ENCODE measurements around the gene NAV2. TPM values are rescaled to one million over a fixed set of nuclear protein-coding genes. Genes with fewer than 3 reads are reported as not detected.

Gene NAV2
- total RNA-seq, 1 donor from 2014 or later: 31.4 TPM

DNA sequence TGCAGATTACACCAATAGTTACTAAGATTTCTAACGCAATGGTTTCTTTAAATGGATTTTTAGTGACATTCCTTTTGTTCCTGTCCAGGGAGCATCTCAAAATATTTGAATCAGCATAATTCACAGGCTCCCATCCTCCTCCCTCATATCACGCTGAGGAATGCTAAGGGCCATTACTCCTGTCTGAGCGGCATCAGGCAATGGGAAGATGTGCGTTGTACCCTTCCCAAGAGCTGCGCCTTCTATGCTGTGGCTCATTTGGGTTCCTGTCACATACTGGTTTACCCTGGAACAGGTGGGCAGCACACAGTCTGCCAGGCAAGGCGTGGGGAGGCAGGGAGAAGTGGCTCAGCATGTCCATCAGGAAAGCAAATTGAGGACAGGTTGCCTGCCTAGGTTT, 325.8 kb downstream of the NAV2 start:
- no peak for DNase-seq (ENCODE audit: extremely low spot score, unreplicated experiment)
- TF ChIP-seq, protein P1, sequence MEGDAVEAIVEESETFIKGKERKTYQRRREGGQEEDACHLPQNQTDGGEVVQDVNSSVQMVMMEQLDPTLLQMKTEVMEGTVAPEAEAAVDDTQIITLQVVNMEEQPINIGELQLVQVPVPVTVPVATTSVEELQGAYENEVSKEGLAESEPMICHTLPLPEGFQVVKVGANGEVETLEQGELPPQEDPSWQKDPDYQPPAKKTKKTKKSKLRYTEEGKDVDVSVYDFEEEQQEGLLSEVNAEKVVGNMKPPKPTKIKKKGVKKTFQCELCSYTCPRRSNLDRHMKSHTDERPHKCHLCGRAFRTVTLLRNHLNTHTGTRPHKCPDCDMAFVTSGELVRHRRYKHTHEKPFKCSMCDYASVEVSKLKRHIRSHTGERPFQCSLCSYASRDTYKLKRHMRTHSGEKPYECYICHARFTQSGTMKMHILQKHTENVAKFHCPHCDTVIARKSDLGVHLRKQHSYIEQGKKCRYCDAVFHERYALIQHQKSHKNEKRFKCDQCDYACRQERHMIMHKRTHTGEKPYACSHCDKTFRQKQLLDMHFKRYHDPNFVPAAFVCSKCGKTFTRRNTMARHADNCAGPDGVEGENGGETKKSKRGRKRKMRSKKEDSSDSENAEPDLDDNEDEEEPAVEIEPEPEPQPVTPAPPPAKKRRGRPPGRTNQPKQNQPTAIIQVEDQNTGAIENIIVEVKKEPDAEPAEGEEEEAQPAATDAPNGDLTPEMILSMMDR (IDR thresholded peaks at IDR 0.05): no peak
- Mint-ChIP-seq H3K4me1 (ENCODE audit: unreplicated experiment) (peaks cover 51% of the 10 kb centered on the region), H3K36me3 (ENCODE audit: unreplicated experiment) (peaks cover 21% of the 10 kb centered on the region), H3K4me3 (ENCODE audit: unreplicated experiment) (no peak overlapping the region), H3K27me3 (ENCODE audit: unreplicated experiment) (no peaks in the 10 kb centered on the region), H3K27ac (ENCODE audit: unreplicated experiment) (no peak overlapping the region), H3K9me3 (ENCODE audit: unreplicated experiment) (no peaks in the 10 kb centered on the region)

DNA sequence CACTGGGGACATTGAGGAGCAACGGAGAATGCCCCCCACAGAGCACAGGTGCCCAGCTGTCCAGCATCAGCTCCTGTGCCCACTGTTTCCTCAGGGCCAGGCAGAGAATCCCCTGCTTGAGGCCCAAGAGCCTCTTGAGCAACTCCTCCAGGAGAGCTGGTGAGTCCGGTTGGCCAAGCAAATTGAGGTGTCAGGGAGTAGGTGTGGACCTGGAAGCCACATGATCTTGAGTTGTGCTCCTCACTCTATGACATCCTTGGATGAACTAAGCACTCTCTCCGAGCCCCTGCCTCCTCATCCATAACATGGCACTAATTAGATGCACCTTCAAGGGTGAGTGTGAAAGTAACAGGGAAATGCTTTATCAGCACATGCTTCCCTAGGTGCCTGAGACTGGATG, 326.3 kb downstream of the NAV2 start:
- DNase-seq (ENCODE audit: extremely low spot score, unreplicated experiment): no peak
- Mint-ChIP-seq H3K27me3 (ENCODE audit: unreplicated experiment) (no peaks in the 10 kb centered on the region), H3K4me3 (ENCODE audit: unreplicated experiment) (no peak overlapping the region), H3K9me3 (ENCODE audit: unreplicated experiment) (no peaks in the 10 kb centered on the region), H3K36me3 (ENCODE audit: unreplicated experiment) (peaks cover 21% of the 10 kb centered on the region), H3K4me1 (ENCODE audit: unreplicated experiment) (peaks cover 49% of the 10 kb centered on the region), H3K27ac (ENCODE audit: unreplicated experiment) (no peak overlapping the region)
- TF ChIP-seq, protein P1 (IDR thresholded peaks at IDR 0.05): no peak

DNA sequence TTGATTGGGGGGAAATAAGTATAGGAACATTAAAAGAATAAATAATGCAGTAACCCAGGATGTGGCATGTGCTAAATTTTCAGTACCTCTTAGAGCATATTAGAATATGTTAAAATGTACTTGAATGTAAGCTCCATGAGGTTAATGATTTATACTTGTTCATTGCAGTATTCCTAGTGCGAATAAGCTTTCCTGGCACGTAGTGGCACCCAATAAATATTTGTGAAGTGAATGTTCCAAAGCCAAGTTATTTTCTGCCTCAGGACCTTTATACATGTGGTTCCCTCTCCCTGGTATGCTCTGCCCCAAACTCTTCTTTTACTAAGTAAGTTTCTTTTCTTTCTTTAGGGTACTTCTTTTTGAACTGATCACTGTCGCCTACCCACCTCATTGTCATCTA, 328.9 kb downstream of the NAV2 start:
- no peaks in the 10 kb centered on the region for H3K27me3 Mint-ChIP-seq (ENCODE audit: unreplicated experiment)
- no peak overlapping the region for H3K4me3 Mint-ChIP-seq (ENCODE audit: unreplicated experiment)
- no peak overlapping the region for H3K27ac Mint-ChIP-seq (ENCODE audit: unreplicated experiment)
- peaks cover 33% of the 10 kb centered on the region for H3K36me3 Mint-ChIP-seq (ENCODE audit: unreplicated experiment)
- no peak for DNase-seq (ENCODE audit: extremely low spot score, unreplicated experiment)
- H3K4me1 Mint-ChIP-seq (ENCODE audit: unreplicated experiment): peaks cover 32% of the 10 kb centered on the region
- TF ChIP-seq, protein P1 (IDR thresholded peaks at IDR 0.05): no peak
- H3K9me3 Mint-ChIP-seq (ENCODE audit: unreplicated experiment): no peaks in the 10 kb centered on the region

DNA sequence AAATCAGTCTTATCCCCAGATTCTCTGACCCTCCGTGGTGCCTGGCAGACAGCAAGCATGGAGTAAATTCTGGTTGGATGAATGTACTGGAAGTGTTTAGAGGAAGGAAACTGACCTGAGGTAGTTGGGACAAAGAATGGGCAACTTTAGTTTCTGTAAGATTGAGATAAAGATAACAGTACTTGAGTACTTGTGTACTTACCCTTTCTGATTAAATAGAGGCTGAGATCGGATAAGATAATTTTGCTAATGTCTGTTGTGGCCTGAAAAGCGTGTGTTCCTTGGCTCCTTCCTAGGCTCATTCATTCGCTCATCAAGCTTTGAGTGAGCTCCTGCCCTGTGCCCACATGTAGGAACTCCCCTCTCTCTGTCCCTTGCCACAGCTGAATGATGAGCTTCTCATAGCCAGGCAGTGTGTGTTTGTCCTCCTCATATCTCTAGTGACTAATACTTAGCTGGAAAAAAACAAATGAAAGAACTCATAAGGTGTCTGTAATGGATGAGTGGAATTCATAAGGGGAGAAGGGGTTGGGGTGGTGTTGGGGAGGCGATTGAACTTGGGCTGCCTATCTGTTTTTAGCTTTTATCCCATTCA, 329.5 kb downstream of the NAV2 start:
- Mint-ChIP-seq H3K36me3 (ENCODE audit: unreplicated experiment) (peaks cover 34% of the 10 kb centered on the region), H3K27me3 (ENCODE audit: unreplicated experiment) (no peaks in the 10 kb centered on the region), H3K4me1 (ENCODE audit: unreplicated experiment) (peaks cover 33% of the 10 kb centered on the region), H3K27ac (ENCODE audit: unreplicated experiment) (no peak overlapping the region), H3K9me3 (ENCODE audit: unreplicated experiment) (no peaks in the 10 kb centered on the region), H3K4me3 (ENCODE audit: unreplicated experiment) (no peak overlapping the region)
- TF ChIP-seq, protein P1 (IDR thresholded peaks at IDR 0.05): no peak
- no peak for DNase-seq (ENCODE audit: extremely low spot score, unreplicated experiment)

DNA sequence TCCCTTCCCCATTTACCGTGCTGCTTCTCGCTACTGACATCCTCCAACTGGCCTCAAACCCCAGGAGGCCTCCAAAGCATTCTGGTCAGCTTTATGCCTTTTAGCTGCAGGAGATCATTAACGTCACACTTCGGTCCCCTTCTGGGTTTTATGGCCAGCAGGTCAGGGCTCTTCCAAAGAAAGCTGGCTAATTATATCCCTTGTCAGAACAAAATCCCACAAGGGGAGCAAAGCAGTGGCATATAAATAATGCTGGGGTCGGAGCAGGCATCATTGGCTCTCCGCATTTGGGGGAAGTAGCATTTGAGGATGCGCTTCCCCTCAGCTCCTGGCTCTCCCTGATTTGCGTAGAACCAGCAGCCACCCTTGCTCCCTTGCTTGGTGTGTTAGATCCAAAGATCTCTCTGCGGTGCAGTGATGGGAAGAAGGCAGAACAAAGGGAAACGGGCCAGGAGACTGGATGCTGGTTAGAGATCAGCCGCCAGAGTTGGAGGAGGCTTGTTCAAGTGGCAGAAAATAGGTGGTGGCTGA, 330.2 kb downstream of the NAV2 start:
- H3K27me3 Mint-ChIP-seq (ENCODE audit: unreplicated experiment): no peaks in the 10 kb centered on the region
- no peak for DNase-seq (ENCODE audit: extremely low spot score, unreplicated experiment)
- TF ChIP-seq, protein P1 (IDR thresholded peaks at IDR 0.05): no peak
- no peak overlapping the region for H3K27ac Mint-ChIP-seq (ENCODE audit: unreplicated experiment)
- peaks cover 32% of the 10 kb centered on the region for H3K36me3 Mint-ChIP-seq (ENCODE audit: unreplicated experiment)
- no peak overlapping the region for H3K4me3 Mint-ChIP-seq (ENCODE audit: unreplicated experiment)
- H3K9me3 Mint-ChIP-seq (ENCODE audit: unreplicated experiment): no peaks in the 10 kb centered on the region
- H3K4me1 Mint-ChIP-seq (ENCODE audit: unreplicated experiment): peaks cover 38% of the 10 kb centered on the region

Measured in osteocyte (in vitro differentiated cells).